Measurements from ENCODE around the gene DLGAP1. TPM values are rescaled to one million over a fixed set of nuclear protein-coding genes. Genes with fewer than 3 reads are reported as not detected.
"Not testable (repeated sequence)": the region's sequence is repeated elsewhere in the genome, so short reads cannot be mapped to it uniquely, and the experiment has no call there.

The DLGAP1 gene
- total and polyA plus RNA-seq, 5 donors from 2014 or later, result 0.11 to 5.4 (median 0.68) TPM

- H3K27ac Mint-ChIP-seq, result no peak overlapping the region
- peaks cover 0 to 5% (median 2%) of the 10 kb centered on the region in 7 donors for H3K9me3 Mint-ChIP-seq
- H3K4me3 Mint-ChIP-seq, result no peak overlapping the region
- H3K27me3 Mint-ChIP-seq, result peaks cover 6% of the 10 kb centered on the region
- Histone ChIP-seq H3K4me1 (ENCODE audit: control insufficient read depth, insufficient read depth, low read length, poor library complexity, severe bottlenecking) (no peaks in the 10 kb centered on the region), H3K27me3 (ENCODE audit: control insufficient read depth, insufficient read depth, low read length) (no peaks in the 10 kb centered on the region), H3K36me3 (ENCODE audit: control insufficient read depth, insufficient read depth, low read length) (no peaks in the 10 kb centered on the region), H3K4me3 (ENCODE audit: low read depth, low read length) (no peak overlapping the region), H3K9me3 (ENCODE audit: control insufficient read depth in 2 of 2, low read length in 2 of 2) (no peaks in the 10 kb centered on the region), H3K27ac (ENCODE audit: insufficient read depth, low read length, poor library complexity, severe bottlenecking) (no peak overlapping the region)
- DNase-seq (peak in 2 of 3 donors; percentile 17 to 42), ATAC-seq (ENCODE audit: low read depth in 2 of 2) (no peak)
- no peaks in the 10 kb centered on the region for H3K36me3 Mint-ChIP-seq
- H3K4me1 Mint-ChIP-seq, result no peaks in the 10 kb centered on the region
These were observed 386.5 kb downstream of the DLGAP1 start for GRCh38 chr18:4068552-4069158.

GRCh38 chr18:4063545-4063944 lies 391.6 kb downstream of the DLGAP1 start:
- ATAC-seq (ENCODE audit: low read depth in 2 of 2), result no peak
- Histone ChIP-seq H3K4me3 (ENCODE audit: low read depth, low read length) (no peak overlapping the region), H3K9me3 (ENCODE audit: control insufficient read depth in 2 of 2, low read length in 2 of 2) (peaks cover 4 to 8% of the 10 kb centered on the region in 2 experiments), H3K27me3 (ENCODE audit: control insufficient read depth, insufficient read depth, low read length) (no peaks in the 10 kb centered on the region), H3K27ac (ENCODE audit: insufficient read depth, low read length, poor library complexity, severe bottlenecking) (no peak overlapping the region), H3K4me1 (ENCODE audit: control insufficient read depth, insufficient read depth, low read length, poor library complexity, severe bottlenecking) (no peaks in the 10 kb centered on the region), H3K36me3 (ENCODE audit: control insufficient read depth, insufficient read depth, low read length) (no peaks in the 10 kb centered on the region)
- H3K4me3 Mint-ChIP-seq, result no peak overlapping the region
- H3K27ac Mint-ChIP-seq, result no peak overlapping the region
- H3K9me3 Mint-ChIP-seq, result peaks cover 2 to 16% (median 6%) of the 10 kb centered on the region in 7 donors
- H3K4me1 Mint-ChIP-seq, result no peaks in the 10 kb centered on the region
- peaks cover 6% of the 10 kb centered on the region for H3K27me3 Mint-ChIP-seq
- no peaks in the 10 kb centered on the region for H3K36me3 Mint-ChIP-seq
- DNase-seq, result no peak

- Histone ChIP-seq H3K4me1 (ENCODE audit: control insufficient read depth, insufficient read depth, low read length, poor library complexity, severe bottlenecking) (no peaks in the 10 kb centered on the region), H3K27ac (ENCODE audit: insufficient read depth, low read length, poor library complexity, severe bottlenecking) (no peak overlapping the region), H3K27me3 (ENCODE audit: control insufficient read depth, insufficient read depth, low read length) (no peaks in the 10 kb centered on the region), H3K9me3 (ENCODE audit: control insufficient read depth in 2 of 2, low read length in 2 of 2) (peaks cover 4 to 8% of the 10 kb centered on the region in 2 experiments), H3K36me3 (ENCODE audit: control insufficient read depth, insufficient read depth, low read length) (no peaks in the 10 kb centered on the region), H3K4me3 (ENCODE audit: low read depth, low read length) (no peak overlapping the region)
- ATAC-seq (ENCODE audit: low read depth in 2 of 2), result no peak
- no peak overlapping the region for H3K27ac Mint-ChIP-seq
- no peaks in the 10 kb centered on the region for H3K4me1 Mint-ChIP-seq
- H3K9me3 Mint-ChIP-seq, result peaks cover 1 to 13% (median 7%) of the 10 kb centered on the region in 7 donors
- no peak for DNase-seq
- H3K27me3 Mint-ChIP-seq, result peaks cover 6% of the 10 kb centered on the region
- H3K4me3 Mint-ChIP-seq, result no peak overlapping the region
- H3K36me3 Mint-ChIP-seq, result no peaks in the 10 kb centered on the region
These were observed 394.5 kb downstream of the DLGAP1 start for GRCh38 chr18:4060427-4061281.

DNA sequence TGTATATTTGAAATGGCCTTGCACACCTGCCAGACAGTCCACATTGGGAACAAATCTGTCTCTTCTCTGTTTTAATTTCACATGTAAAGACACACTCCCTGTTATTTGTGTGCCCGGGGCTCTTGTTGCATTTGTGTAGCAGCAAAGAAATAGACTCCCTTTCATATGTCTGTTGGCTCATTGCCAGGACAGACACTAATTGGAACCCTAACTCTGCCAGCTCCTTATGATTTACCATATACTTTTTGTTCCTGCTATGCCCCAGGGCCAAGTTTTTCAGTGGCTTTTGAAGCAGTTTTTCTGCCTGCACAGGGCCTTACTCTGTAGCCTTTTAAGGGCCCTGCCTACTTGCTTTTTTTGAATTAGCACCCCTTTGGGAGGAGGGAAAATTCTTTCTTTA lies 396.9 kb downstream of the DLGAP1 start:
- H3K27me3 ChIP-seq (ENCODE audit: control insufficient read depth, insufficient read depth, low read length), result no peaks in the 10 kb centered on the region
- no peak overlapping the region for H3K4me3 ChIP-seq (ENCODE audit: low read depth, low read length)
- H3K4me3 Mint-ChIP-seq, result no peak overlapping the region
- H3K27ac ChIP-seq (ENCODE audit: insufficient read depth, low read length, poor library complexity, severe bottlenecking), result no peak overlapping the region
- no peak overlapping the region for H3K27ac Mint-ChIP-seq
- H3K9me3 ChIP-seq (ENCODE audit: control insufficient read depth in 2 of 2, low read length in 2 of 2), result peaks cover 4 to 8% of the 10 kb centered on the region in 2 experiments
- ATAC-seq (ENCODE audit: low read depth in 2 of 2), result no peak
- DNase-seq, result no peak
- H3K4me1 ChIP-seq (ENCODE audit: control insufficient read depth, insufficient read depth, low read length, poor library complexity, severe bottlenecking), result no peaks in the 10 kb centered on the region
- H3K36me3 ChIP-seq (ENCODE audit: control insufficient read depth, insufficient read depth, low read length), result no peaks in the 10 kb centered on the region
- H3K9me3 Mint-ChIP-seq, result peaks cover 1 to 15% (median 7%) of the 10 kb centered on the region in 7 donors
- no peaks in the 10 kb centered on the region for H3K27me3 Mint-ChIP-seq
- H3K4me1 Mint-ChIP-seq, result no peaks in the 10 kb centered on the region
- no peaks in the 10 kb centered on the region for H3K36me3 Mint-ChIP-seq

DNA sequence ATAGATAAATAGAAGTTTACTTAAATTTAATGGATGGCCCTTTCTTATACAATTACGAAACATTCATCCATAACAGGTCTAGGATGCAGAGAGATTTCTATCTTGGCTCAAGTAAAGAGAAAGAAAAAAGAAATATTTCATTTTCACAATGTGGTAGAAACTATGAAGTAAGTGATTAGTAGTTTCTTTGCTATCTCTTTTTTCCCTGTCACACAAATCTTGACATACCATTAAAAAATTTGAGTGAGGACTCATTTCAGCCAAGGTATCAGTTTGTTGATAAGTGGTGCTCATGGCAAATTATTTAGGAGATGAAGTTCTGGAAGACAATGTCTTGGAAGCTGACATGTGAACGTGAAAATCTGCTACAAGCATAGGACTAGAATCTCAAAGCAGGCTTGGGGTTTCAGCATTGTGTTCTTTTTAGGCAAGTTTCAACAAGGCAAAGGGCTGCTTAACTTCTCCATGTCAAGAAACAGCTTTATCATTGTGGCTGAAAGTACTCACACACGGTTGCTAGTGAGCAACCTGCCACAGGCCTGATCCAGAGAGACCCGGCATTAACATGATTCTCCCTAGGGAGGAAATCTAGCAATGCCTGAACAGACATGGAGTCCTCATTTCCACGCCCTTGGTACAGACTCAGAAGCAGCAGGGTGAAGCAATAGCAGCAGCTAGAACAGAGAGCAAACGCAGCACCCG lies 414.6 kb downstream of the DLGAP1 start:
- H3K4me3 ChIP-seq (ENCODE audit: low read depth, low read length), result no peak overlapping the region
- Mint-ChIP-seq H3K9me3 (no peaks in the 10 kb centered on the region), H3K4me1 (no peaks in the 10 kb centered on the region), H3K27ac (no peak overlapping the region), H3K36me3 (no peaks in the 10 kb centered on the region), H3K4me3 (no peak overlapping the region), H3K27me3 (no peaks in the 10 kb centered on the region)
- no peaks in the 10 kb centered on the region for H3K4me1 ChIP-seq (ENCODE audit: control insufficient read depth, insufficient read depth, low read length, poor library complexity, severe bottlenecking)
- no peak for DNase-seq
- H3K27me3 ChIP-seq (ENCODE audit: control insufficient read depth, insufficient read depth, low read length), result no peaks in the 10 kb centered on the region
- H3K36me3 ChIP-seq (ENCODE audit: control insufficient read depth, insufficient read depth, low read length), result no peaks in the 10 kb centered on the region
- no peak overlapping the region for H3K27ac ChIP-seq (ENCODE audit: insufficient read depth, low read length, poor library complexity, severe bottlenecking)
- no peak for ATAC-seq (ENCODE audit: low read depth in 2 of 2)
- no peaks in the 10 kb centered on the region for H3K9me3 ChIP-seq (ENCODE audit: control insufficient read depth in 2 of 2, low read length in 2 of 2)

DNA sequence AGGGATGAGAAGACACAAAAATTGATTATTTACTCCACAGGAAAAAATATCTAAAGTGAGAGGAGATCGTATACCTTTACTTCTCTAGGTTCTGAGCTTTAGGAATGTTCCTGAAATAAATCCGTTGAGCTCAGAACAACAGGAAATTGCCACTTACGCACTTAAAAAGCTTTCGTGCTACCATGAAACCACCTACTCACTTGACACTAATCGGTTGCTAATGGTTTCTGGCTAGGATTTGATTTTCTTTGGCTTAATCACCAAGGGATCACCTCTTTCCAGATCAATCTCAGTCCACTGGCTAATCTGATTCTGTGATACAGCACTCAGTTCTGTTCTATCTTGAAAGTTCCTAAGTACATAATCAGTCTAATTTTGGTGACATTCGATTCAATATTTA lies 419.6 kb downstream of the DLGAP1 start:
- H3K27me3 Mint-ChIP-seq, result no peaks in the 10 kb centered on the region
- Histone ChIP-seq H3K9me3 (ENCODE audit: control insufficient read depth in 2 of 2, low read length in 2 of 2) (no peaks in the 10 kb centered on the region), H3K4me1 (ENCODE audit: control insufficient read depth, insufficient read depth, low read length, poor library complexity, severe bottlenecking) (no peaks in the 10 kb centered on the region), H3K27ac (ENCODE audit: insufficient read depth, low read length, poor library complexity, severe bottlenecking) (no peak overlapping the region), H3K36me3 (ENCODE audit: control insufficient read depth, insufficient read depth, low read length) (no peaks in the 10 kb centered on the region), H3K27me3 (ENCODE audit: control insufficient read depth, insufficient read depth, low read length) (no peaks in the 10 kb centered on the region), H3K4me3 (ENCODE audit: low read depth, low read length) (no peak overlapping the region)
- no peaks in the 10 kb centered on the region for H3K36me3 Mint-ChIP-seq
- H3K27ac Mint-ChIP-seq, result no peak overlapping the region
- ATAC-seq (ENCODE audit: low read depth in 2 of 2) (no peak), DNase-seq (no peak)
- H3K4me1 Mint-ChIP-seq, result no peaks in the 10 kb centered on the region
- H3K4me3 Mint-ChIP-seq, result no peak overlapping the region
- no peaks in the 10 kb centered on the region for H3K9me3 Mint-ChIP-seq

- H3K9me3 Mint-ChIP-seq; ATAC-seq (ENCODE audit: low read depth in 2 of 2); H3K4me1 ChIP-seq (ENCODE audit: control insufficient read depth, insufficient read depth, low read length, poor library complexity, severe bottlenecking); H3K27me3 ChIP-seq (ENCODE audit: control insufficient read depth, insufficient read depth, low read length); H3K36me3 ChIP-seq (ENCODE audit: control insufficient read depth, insufficient read depth, low read length); H3K4me3 ChIP-seq (ENCODE audit: low read depth, low read length); H3K27me3 Mint-ChIP-seq; H3K36me3 Mint-ChIP-seq; DNase-seq; H3K4me1 Mint-ChIP-seq; H3K27ac ChIP-seq (ENCODE audit: insufficient read depth, low read length, poor library complexity, severe bottlenecking); H3K4me3 Mint-ChIP-seq; H3K9me3 ChIP-seq (ENCODE audit: control insufficient read depth in 2 of 2, low read length in 2 of 2); H3K27ac Mint-ChIP-seq: not testable (repeated sequence)
These were observed 420.3 kb downstream of the DLGAP1 start for GRCh38 chr18:4034815-4035214.

Measured in CD4-positive, CD25-positive, alpha-beta regulatory T cell (primary cell).